T-cell (primary cell): ENCODE results near the gene SLC16A7. TPM values are rescaled to one million over a fixed set of nuclear protein-coding genes. Genes with fewer than 3 reads are reported as not detected.
A peak's percentile ranks its signal among the peaks of the same experiment; 100 is the strongest.

Experiments
- ATAC-seq, 4 experiments: fragments of 200-7000 bp in 3 of 4; fragments of 150-1000 bp in 1 of 4; cut with Tn5 transposase; replicated peaks in 1 of 4; 1 replicate in 3 of 4; 2 replicates in 1 of 4; pipeline ENCODE4 v1.10.0; 2021; ENCODE audit warnings: moderate library complexity in 3 of 4, mild to moderate bottlenecking in 2 of 4, moderate number of reproducible peaks in 1 of 4
- CTCF ChIA-PET, 2 donors: fragments of 300-600 bp; sonication (Branson Sonifier 250); formaldehyde crosslinking; loops; one replicate each; lab custom pipeline; 2022; ENCODE audit warnings: antibody characterized with exemption in 2 of 2; lab: Charles Lee
- POLR2A ChIA-PET, 2 donors: fragments of 300-600 bp; sonication (Branson Sonifier 250); formaldehyde crosslinking; loops; one replicate each; lab custom pipeline; 2022; ENCODE audit warnings: antibody characterized with exemption in 2 of 2; lab: Charles Lee
- DNase-seq, 35 experiments: peaks; one replicate each; pipeline versions ENCODE4 v3.0.0 to v3.0.0-alpha.2; 2013 to 2023
- H3K27ac ChIP-seq: one replicate; pipeline ENCODE4 v1.5.1; 2013; ENCODE audit warnings: low read length
- H3K27me3 ChIP-seq, 2 experiments: replicated peaks in 1 of 2; 1 replicate in 1 of 2; 2 replicates in 1 of 2; pipeline versions ENCODE4 v1.6.1 to v1.7.0; 2013; ENCODE audit warnings: low read length in 1 of 2, mixed read lengths in 1 of 2; ENCODE audit not compliant: control insufficient read depth in 2 of 2, insufficient read depth in 2 of 2; ENCODE audit errors: extremely low read depth in 1 of 2
- H3K36me3 ChIP-seq, 2 donors: 1 replicate in 1 of 2; 2 replicates in 1 of 2; pipeline versions ENCODE4 v1.6.1 to v1.7.0; 2013; ENCODE audit warnings: low read length in 1 of 2; ENCODE audit not compliant: control insufficient read depth in 2 of 2, insufficient read depth in 1 of 2; ENCODE audit errors: extremely low read depth in 1 of 2
- H3K4me1 ChIP-seq, 2 experiments: 1 replicate in 1 of 2; 2 replicates in 1 of 2; pipeline versions ENCODE4 v1.6.1 to v1.7.0; 2013; ENCODE audit warnings: low read length in 2 of 2, mixed read lengths in 1 of 2; ENCODE audit not compliant: insufficient read depth in 2 of 2, control insufficient read depth in 1 of 2; ENCODE audit errors: extremely low read depth in 1 of 2
- H3K4me3 ChIP-seq, 2 donors: 1 replicate in 1 of 2; 2 replicates in 1 of 2; pipeline versions ENCODE4 v1.5.1 to v1.7.0; 2013; ENCODE audit warnings: mild to moderate bottlenecking in 2 of 2, low read length in 1 of 2, moderate library complexity in 1 of 2; ENCODE audit not compliant: control insufficient read depth in 1 of 2; ENCODE audit errors: extremely low read depth in 1 of 2
- H3K9me3 ChIP-seq: 2 replicates; pipeline ENCODE4 v1.7.0; 2013
- H3K27ac Mint-ChIP-seq, 2 donors: one replicate each; pipeline ENCODE4 v1.8.0; 2020 to 2021; ENCODE audit warnings: mild to moderate bottlenecking in 2 of 2, mixed read lengths in 2 of 2
- H3K27me3 Mint-ChIP-seq, 2 donors: one replicate each; pipeline ENCODE4 v1.8.0; 2021 to 2022; ENCODE audit warnings: mixed read lengths in 2 of 2
- H3K36me3 Mint-ChIP-seq: one replicate; pipeline ENCODE4 v1.8.0; 2021; ENCODE audit warnings: mixed read lengths
- H3K4me1 Mint-ChIP-seq, 3 donors: one replicate each; pipeline ENCODE4 v1.8.0; 2020 to 2022; ENCODE audit warnings: mixed read lengths in 3 of 3, mild to moderate bottlenecking in 1 of 3
- H3K4me3 Mint-ChIP-seq, 3 donors: one replicate each; pipeline ENCODE4 v1.8.0; 2020 to 2022; ENCODE audit warnings: mild to moderate bottlenecking in 3 of 3, mixed read lengths in 3 of 3, moderate library complexity in 3 of 3
- H3K9me3 Mint-ChIP-seq, 3 donors: one replicate each; pipeline ENCODE4 v1.8.0; 2020 to 2022; ENCODE audit warnings: mixed read lengths in 3 of 3
- WGBS: methylation state at CpG from one replicate; pipeline ENCODE4 v1.1.5; 2013; ENCODE audit warnings: missing lambda C conversion rate; ENCODE audit not compliant: insufficient coverage; 5-methylcytosine and 5-hydroxymethylcytosine counted together
- total RNA-seq, 35 experiments: library from RNA in 6 of 35; stranded (reverse) in 6 of 35; fragments of 120-200 nt in 1 of 35; gene quantifications; one replicate each; pipeline versions ENCODE4 v1.2.1 to v1.2.4 and lab custom pipeline; 2013 to 2026

The SLC16A7 gene, protein sequence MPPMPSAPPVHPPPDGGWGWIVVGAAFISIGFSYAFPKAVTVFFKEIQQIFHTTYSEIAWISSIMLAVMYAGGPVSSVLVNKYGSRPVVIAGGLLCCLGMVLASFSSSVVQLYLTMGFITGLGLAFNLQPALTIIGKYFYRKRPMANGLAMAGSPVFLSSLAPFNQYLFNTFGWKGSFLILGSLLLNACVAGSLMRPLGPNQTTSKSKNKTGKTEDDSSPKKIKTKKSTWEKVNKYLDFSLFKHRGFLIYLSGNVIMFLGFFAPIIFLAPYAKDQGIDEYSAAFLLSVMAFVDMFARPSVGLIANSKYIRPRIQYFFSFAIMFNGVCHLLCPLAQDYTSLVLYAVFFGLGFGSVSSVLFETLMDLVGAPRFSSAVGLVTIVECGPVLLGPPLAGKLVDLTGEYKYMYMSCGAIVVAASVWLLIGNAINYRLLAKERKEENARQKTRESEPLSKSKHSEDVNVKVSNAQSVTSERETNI
- 10 to 100 TPM; 43.3 to 54.6 (median 49.4) TPM for total RNA-seq
- total RNA-seq (2013), result 62.1 TPM
- 20.2 to 125 (median 57.9) reads per million in 29 experiments for total RNA-seq (lab: John Stamatoyannopoulos, UW)

DNA sequence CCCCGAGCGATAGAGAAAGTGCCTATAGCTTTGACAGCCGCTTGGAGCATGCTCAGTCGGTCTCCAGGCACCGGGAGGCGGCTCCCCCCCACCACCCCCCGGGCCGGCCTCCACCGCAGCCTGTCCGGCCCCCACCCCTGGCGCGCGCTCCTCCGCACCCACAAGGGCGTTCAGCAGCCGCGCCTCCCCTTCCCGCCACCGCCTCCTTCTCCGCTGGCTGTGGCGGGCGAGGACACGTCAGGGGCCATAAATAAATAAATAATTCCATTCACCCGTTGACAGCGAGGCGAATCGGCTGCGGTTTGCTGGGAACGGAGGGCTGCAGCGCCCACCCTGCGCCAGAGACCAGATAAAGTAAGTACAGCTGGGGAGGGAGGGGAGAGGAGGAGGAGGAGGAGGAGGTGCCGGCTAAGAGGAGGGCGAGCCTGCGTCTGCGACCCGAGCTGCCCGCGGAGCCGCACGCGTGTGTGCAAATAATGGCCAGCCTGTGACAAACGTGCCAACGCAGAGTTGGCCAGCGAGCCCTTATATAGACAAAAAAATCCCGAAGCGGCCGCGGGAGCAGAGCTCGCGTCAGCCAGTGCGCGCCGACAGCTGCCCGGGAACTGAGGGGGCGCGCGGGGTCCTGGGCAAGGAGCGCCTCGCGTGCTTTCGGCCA lies at the start of gene SLC16A7:
TSS of gene SLC16A7 (plus strand) at position 147 of the 658 bp plus-strand sequence. CDS start 108,773 bp downstream, outside the sequence.
- CTCF ChIA-PET, result interaction anchor here (0.8 to 1.2 kb wide), 3 partner anchors 25 to 59 kb away, joined by 3 read pairs; no protein-coding TSS in a partner anchor
- no peaks in the 10 kb centered on the region for H3K27me3 Mint-ChIP-seq
- DNase-seq, result peak; percentile 65 to 89 (median 77)

DNA sequence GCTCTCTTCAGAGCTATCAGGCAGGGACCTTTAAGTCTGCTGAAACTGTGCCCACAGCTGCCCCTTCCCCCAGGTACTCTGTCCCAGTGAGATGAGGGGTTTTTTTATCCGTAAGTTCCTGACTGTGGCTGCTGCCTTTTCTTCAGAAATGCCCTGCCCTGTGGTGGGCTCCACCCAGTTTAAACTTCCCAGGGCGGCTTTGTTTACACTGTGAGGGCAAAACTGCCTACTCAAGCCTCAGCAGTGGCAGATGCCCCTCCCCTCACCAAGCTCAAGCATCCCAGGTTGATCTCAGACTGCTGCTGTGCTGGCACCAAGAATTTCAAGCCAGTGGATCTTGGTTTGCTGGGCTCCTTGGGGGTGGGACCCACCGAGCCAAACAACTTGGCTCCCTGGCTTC lies 46.9 kb upstream of the SLC16A7 start:
- peaks cover 0 to 4% of the 10 kb centered on the region in 2 experiments for H3K27me3 ChIP-seq
- no peaks in the 10 kb centered on the region for H3K9me3 ChIP-seq
- H3K4me3 ChIP-seq, result no peak overlapping the region
- WGBS, result 10% methylated on average over 2 of the region's 3 CpGs
- Mint-ChIP-seq H3K36me3 (no peaks in the 10 kb centered on the region), H3K27me3 (peaks cover 0 to 3% of the 10 kb centered on the region in 2 donors), H3K9me3 (no peaks in the 10 kb centered on the region), H3K4me1 (peaks cover 7 to 25% (median 23%) of the 10 kb centered on the region in 3 donors), H3K27ac (peak overlapping the region in 1 of 2 donors; percentile 22), H3K4me3 (no peak overlapping the region)
- CTCF ChIA-PET, result interaction anchor here (0.6 to 0.7 kb wide), 2 partner anchors 9 to 93 kb away, joined by 3 to 4 read pairs; no protein-coding TSS in a partner anchor
- peak in 4 of 35 experiments; percentile 1 to 17 (median 10) for DNase-seq
- ATAC-seq, result peak; percentile 45 to 86 (median 63)
- no peak overlapping the region for H3K27ac ChIP-seq
- H3K4me1 ChIP-seq, result peaks cover 0 to 12% of the 10 kb centered on the region in 2 experiments
- no peaks in the 10 kb centered on the region for H3K36me3 ChIP-seq
- POLR2A ChIA-PET, result no interaction called here

More for the DNA sequence above, at the start of gene SLC16A7:
- Mint-ChIP-seq H3K9me3 (no peaks in the 10 kb centered on the region), H3K36me3 (peaks cover 7% of the 10 kb centered on the region), H3K4me3 (peak within 1 kb of the TSS; percentile 92 to 98 (median 95)), H3K27ac (peak within 1 kb of the TSS; percentile 95 to 97), H3K4me1 (peaks cover 53 to 72% (median 57%) of the 10 kb centered on the region in 3 donors)
- H3K27ac ChIP-seq, result peak within 1 kb of the TSS; percentile 92
- H3K9me3 ChIP-seq, result no peaks in the 10 kb centered on the region
- no peaks in the 10 kb centered on the region for H3K27me3 ChIP-seq
- POLR2A ChIA-PET, result no interaction called here
- peak; percentile 52 to 65 (median 62) for ATAC-seq
- H3K36me3 ChIP-seq, result peaks cover 0 to 3% of the 10 kb centered on the region in 2 donors
- H3K4me3 ChIP-seq, result peak within 1 kb of the TSS; percentile 90 to 95
- H3K4me1 ChIP-seq, result peaks cover 9 to 33% of the 10 kb centered on the region in 2 experiments
- 0% methylated on average over 33 of the region's 61 CpGs for WGBS

DNA sequence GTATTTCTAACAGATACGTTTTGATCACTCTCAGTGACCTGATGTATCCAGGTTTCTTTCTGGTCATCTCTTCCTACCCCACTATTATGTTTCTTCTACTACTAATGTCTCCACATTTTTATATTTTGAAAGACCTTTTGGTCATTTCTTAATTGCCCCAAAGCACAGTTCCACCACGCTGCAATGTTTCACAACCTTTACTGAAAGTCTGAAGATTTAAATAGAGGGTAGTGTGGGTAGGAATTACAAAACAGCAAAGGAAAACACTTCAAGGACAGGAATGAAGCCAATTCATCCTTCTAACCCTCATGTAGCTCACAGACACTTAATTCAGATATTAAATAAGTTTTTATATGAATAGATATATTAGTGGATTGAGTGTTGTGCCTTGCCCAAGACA lies 36.1 kb upstream of the SLC16A7 start:
- no peak overlapping the region for H3K27ac Mint-ChIP-seq
- no peak overlapping the region for H3K4me3 Mint-ChIP-seq
- DNase-seq (no peak), ATAC-seq (no peak)
- no peaks in the 10 kb centered on the region for H3K9me3 ChIP-seq
- no peaks in the 10 kb centered on the region for H3K36me3 Mint-ChIP-seq
- H3K36me3 ChIP-seq, result no peaks in the 10 kb centered on the region
- no peak overlapping the region for H3K4me3 ChIP-seq
- no peaks in the 10 kb centered on the region for H3K9me3 Mint-ChIP-seq
- POLR2A ChIA-PET, result no interaction called here
- H3K4me1 Mint-ChIP-seq, result no peaks in the 10 kb centered on the region
- no peaks in the 10 kb centered on the region for H3K27me3 ChIP-seq
- WGBS, result 56% methylated on average over 1 of the region's 2 CpGs
- no peak overlapping the region for H3K27ac ChIP-seq
- H3K4me1 ChIP-seq, result no peaks in the 10 kb centered on the region
- H3K27me3 Mint-ChIP-seq, result peaks cover 0 to 5% of the 10 kb centered on the region in 2 donors
- CTCF ChIA-PET, result no interaction called here

DNA sequence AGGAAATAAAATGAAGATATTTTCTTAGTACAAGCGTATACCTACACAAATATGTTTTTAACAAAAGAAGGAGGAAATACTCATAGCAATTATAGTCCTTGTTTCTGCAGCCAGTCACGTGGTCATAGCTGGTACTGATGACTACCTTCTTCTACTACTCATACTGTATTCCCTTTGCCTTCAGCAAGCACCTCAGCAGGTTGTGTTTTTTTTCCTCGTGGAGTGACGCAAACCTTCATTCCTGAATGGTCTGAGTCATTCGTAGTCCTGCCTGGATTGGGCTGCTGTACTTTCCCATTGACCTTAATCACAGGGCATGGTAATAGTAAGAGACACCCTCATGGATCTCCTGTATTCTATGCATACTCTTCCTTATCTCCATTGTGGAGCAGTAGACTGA lies 25.7 kb upstream of the SLC16A7 start:
- H3K27me3 ChIP-seq, result no peaks in the 10 kb centered on the region
- DNase-seq (no peak), ATAC-seq (no peak)
- no peaks in the 10 kb centered on the region for H3K4me1 ChIP-seq
- ChIA-PET POLR2A (no interaction called here), CTCF (no interaction called here)
- no peaks in the 10 kb centered on the region for H3K9me3 Mint-ChIP-seq
- WGBS, result 87% methylated on average over 3 of the region's 5 CpGs
- H3K4me1 Mint-ChIP-seq, result peaks cover 4 to 6% (median 6%) of the 10 kb centered on the region in 3 donors
- H3K27me3 Mint-ChIP-seq, result no peaks in the 10 kb centered on the region
- H3K36me3 ChIP-seq, result no peaks in the 10 kb centered on the region
- no peak overlapping the region for H3K4me3 ChIP-seq
- no peaks in the 10 kb centered on the region for H3K36me3 Mint-ChIP-seq
- H3K9me3 ChIP-seq, result no peaks in the 10 kb centered on the region
- no peak overlapping the region for H3K27ac Mint-ChIP-seq
- H3K27ac ChIP-seq, result no peak overlapping the region
- H3K4me3 Mint-ChIP-seq, result no peak overlapping the region

DNA sequence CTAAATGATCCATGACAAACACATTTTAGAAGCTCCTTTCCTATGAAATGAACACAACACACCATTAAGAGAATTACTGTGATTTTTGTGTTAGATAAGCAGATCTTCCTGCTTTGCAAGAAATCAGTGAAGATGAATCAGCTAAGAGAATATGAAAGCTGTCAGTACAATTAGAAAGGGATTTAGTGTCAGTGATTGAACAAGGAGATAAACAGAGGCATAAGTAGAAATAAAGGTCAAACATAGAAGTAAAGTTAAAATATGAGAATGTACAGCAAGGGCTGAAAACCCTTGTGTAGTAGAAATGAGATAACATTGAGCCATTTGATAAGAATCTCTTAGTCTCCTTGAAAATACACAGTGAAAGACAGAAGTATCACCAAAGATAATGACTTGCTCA lies 21.4 kb upstream of the SLC16A7 start:
- Histone ChIP-seq H3K27me3 (no peaks in the 10 kb centered on the region), H3K4me1 (peaks cover 7 to 26% of the 10 kb centered on the region in 2 experiments), H3K36me3 (no peaks in the 10 kb centered on the region), H3K27ac (no peak overlapping the region), H3K9me3 (no peaks in the 10 kb centered on the region), H3K4me3 (no peak overlapping the region)
- ATAC-seq (no peak), DNase-seq (no peak)
- Mint-ChIP-seq H3K4me3 (no peak overlapping the region), H3K9me3 (no peaks in the 10 kb centered on the region), H3K27me3 (no peaks in the 10 kb centered on the region), H3K36me3 (no peaks in the 10 kb centered on the region), H3K4me1 (peaks cover 32 to 40% (median 34%) of the 10 kb centered on the region in 3 donors), H3K27ac (no peak overlapping the region)
- ChIA-PET CTCF (no interaction called here), POLR2A (interaction anchor here in 1 of 2 donors (0.6 kb wide), 1 partner anchor 9 kb away, joined by 3 read pairs; no protein-coding TSS in a partner anchor)

DNA sequence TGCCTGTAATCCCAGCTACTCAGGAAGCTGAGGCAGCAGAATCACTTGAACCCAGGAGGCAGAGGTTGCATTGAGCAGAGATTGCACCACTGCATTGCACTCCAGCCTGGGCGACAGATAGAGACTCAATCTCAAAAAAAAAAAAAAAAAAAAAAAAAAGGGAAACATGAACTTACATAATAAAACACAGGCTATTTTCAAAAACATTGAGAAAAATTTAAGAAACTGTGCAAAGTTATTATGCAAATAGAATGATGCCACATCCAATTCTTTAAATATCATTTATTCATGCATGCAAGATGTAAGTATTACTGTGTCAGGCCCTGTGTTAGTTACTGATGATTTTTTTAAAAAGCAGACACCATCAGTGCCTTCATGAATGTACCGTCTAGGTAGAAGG lies 20.0 kb upstream of the SLC16A7 start:
- Histone ChIP-seq H3K27me3 (no peaks in the 10 kb centered on the region), H3K4me1 (peaks cover 7 to 30% of the 10 kb centered on the region in 2 experiments), H3K36me3 (no peaks in the 10 kb centered on the region), H3K4me3 (no peak overlapping the region), H3K9me3 (no peaks in the 10 kb centered on the region), H3K27ac (no peak overlapping the region)
- Mint-ChIP-seq H3K4me1 (peaks cover 38 to 44% (median 38%) of the 10 kb centered on the region in 3 donors), H3K4me3 (no peak overlapping the region), H3K27ac (no peak overlapping the region), H3K27me3 (no peaks in the 10 kb centered on the region), H3K36me3 (no peaks in the 10 kb centered on the region), H3K9me3 (no peaks in the 10 kb centered on the region)
- no CpG with 5 or more reads among the region's 2 CpGs for whole genome bisulfite sequencing
- DNase-seq (no peak), ATAC-seq (no peak)
- POLR2A ChIA-PET, result no interaction called here
- CTCF ChIA-PET, result no interaction called here
